ENCODE measurements around the gene NR4A3.

Gene NR4A3

DNA sequence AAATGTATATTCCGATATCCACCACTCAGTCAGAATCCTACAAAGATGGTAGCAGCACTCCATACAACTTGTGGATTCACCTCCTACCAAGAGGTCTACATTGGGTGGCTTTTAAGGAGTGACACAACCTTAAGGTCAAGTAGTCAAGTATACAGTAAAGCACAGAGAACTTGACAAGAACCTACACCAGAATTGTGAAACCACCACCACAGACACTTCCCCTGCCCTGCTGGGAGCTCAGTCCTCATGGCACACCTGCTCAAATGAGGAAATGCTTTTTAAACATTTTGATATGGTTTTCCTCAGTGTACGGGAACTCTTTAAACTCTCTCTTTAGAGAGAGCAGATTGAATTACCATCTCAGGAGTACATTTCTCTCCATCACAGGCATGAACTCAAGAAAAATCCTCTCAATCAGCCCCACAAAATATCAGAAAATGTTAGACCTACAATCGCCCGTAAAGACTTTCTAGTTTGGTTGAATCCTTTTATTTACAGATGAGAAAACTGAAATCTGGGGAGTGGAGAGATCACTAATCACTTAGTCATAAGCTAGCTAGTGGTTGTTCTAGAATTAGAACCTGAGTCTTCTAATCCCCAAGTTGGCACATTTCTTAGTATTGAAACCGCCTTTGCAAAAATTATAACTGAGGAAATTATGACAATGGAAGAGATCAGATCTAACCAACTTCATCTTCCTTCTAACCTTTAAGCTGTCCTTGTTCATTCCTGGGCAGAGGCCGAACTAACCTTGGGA, 38.5 kb upstream of the NR4A3 start:
- DNase-seq (ENCODE audit: low read depth, low spot score): no peak
- CTCF ChIA-PET: interaction anchor here (0.6 kb wide), 1 partner anchor 432 kb away, joined by 3 read pairs; no protein-coding TSS in a partner anchor
- H3K4me3 ChIP-seq (ENCODE audit: low read depth, low read length): no peak overlapping the region
- no peak for TF ChIP-seq CTCF (IDR thresholded peaks at IDR 0.05; ENCODE audit: insufficient read depth, low read length, missing control alignments)
- POLR2A ChIA-PET: no interaction called here

GRCh38 chr9:99783799-99784198, 37.9 kb upstream of the NR4A3 start:
- H3K4me3 ChIP-seq (ENCODE audit: low read depth, low read length): no peak overlapping the region
- ChIA-PET CTCF (no interaction called here), POLR2A (no interaction called here)
- no peak for DNase-seq (ENCODE audit: low read depth, low spot score)
- no peak for TF ChIP-seq CTCF (IDR thresholded peaks at IDR 0.05; ENCODE audit: insufficient read depth, low read length, missing control alignments)

- CTCF ChIA-PET: no interaction called here
- H3K4me3 ChIP-seq (ENCODE audit: low read depth, low read length): no peak overlapping the region
- TF ChIP-seq CTCF (IDR thresholded peaks at IDR 0.05; ENCODE audit: insufficient read depth, low read length, missing control alignments): no peak
These were observed 36.6 kb upstream of the NR4A3 start for GRCh38 chr9:99785010-99785590.

GRCh38 chr9:99787556-99787955, 34.1 kb upstream of the NR4A3 start:
- H3K4me3 ChIP-seq (ENCODE audit: low read depth, low read length): no peak overlapping the region
- CTCF ChIA-PET: no interaction called here
- no peak for DNase-seq (ENCODE audit: low read depth, low spot score)
- TF ChIP-seq CTCF (IDR thresholded peaks at IDR 0.05; ENCODE audit: insufficient read depth, low read length, missing control alignments): no peak
- POLR2A ChIA-PET: no interaction called here

More at GRCh38 chr9:99785010-99785590, 36.6 kb upstream of the NR4A3 start:
- POLR2A ChIA-PET: no interaction called here
- DNase-seq (ENCODE audit: low read depth, low spot score): no peak

DNA sequence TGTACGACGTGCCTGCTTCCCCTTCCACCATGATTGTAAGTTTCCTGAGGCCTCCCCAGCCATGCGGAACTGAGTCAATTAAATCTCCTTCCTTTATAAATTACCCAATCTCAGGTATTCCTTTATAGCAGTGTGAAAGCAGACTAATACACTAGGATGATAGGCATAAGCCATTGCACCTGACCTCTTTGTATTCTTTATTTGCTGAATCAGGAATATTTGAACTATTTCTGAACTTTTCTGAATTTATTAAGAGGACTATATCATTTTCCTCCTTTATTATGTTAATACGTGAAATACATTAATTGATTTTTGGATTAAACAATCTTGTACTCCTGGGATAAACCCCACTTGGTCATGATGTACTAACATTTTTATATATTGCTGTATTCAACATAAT, 28.2 kb upstream of the NR4A3 start:
- DNase-seq (ENCODE audit: low read depth, low spot score): no peak
- ChIA-PET POLR2A (no interaction called here), CTCF (no interaction called here)
- H3K4me3 ChIP-seq (ENCODE audit: low read depth, low read length): no peak overlapping the region
- no peak for TF ChIP-seq CTCF (IDR thresholded peaks at IDR 0.05; ENCODE audit: insufficient read depth, low read length, missing control alignments)

GRCh38 chr9:99796231-99796630, 25.5 kb upstream of the NR4A3 start:
- ChIA-PET CTCF (no interaction called here), POLR2A (interaction anchor here (0.6 kb wide), 1 partner anchor 890 kb away, joined by 3 read pairs; no protein-coding TSS in a partner anchor)
- TF ChIP-seq CTCF (IDR thresholded peaks at IDR 0.05; ENCODE audit: insufficient read depth, low read length, missing control alignments): no peak

More at GRCh38 chr9:99796231-99796630, 25.5 kb upstream of the NR4A3 start:
- DNase-seq (ENCODE audit: low read depth, low spot score): no peak
- no peak overlapping the region for H3K4me3 ChIP-seq (ENCODE audit: low read depth, low read length)

Measured in AG04449 (cell line).